Tibial nerve (tissue), 4 donors: ENCODE results near the gene PPP3CB. TPM values are rescaled to one million over a fixed set of nuclear protein-coding genes. Genes with fewer than 3 reads are reported as not detected.

Experiments
- DNase-seq, 2 donors: peaks; one replicate each; pipeline ENCODE4 v3.0.0-alpha.2; 2019; ENCODE audit warnings: low spot score in 2 of 2
- H3K27ac ChIP-seq, 4 donors: fragments of 200-600 bp; sonication (generic) in 3 of 4; one replicate each; pipeline ENCODE4 v1.5.1; 2017 to 2019; ENCODE audit warnings: mild to moderate bottlenecking in 1 of 4
- H3K27me3 ChIP-seq, 2 donors: fragments of 200-600 bp; sonication (generic) in 1 of 2; one replicate each; pipeline versions ENCODE4 v1.5.1 to v1.6.0; 2017 to 2019
- H3K36me3 ChIP-seq, 3 donors: fragments of 200-600 bp; sonication (generic); one replicate each; pipeline ENCODE4 v1.5.1; 2018 to 2019
- H3K4me1 ChIP-seq, 4 donors: fragments of 200-600 bp; sonication (generic) in 3 of 4; one replicate each; pipeline ENCODE4 v1.5.1; 2017 to 2019
- H3K4me3 ChIP-seq, 4 donors: fragments of 200-600 bp; sonication (generic) in 3 of 4; one replicate each; pipeline ENCODE4 v1.5.1; 2017 to 2019; ENCODE audit warnings: mild to moderate bottlenecking in 1 of 4, moderate library complexity in 1 of 4
- H3K9me3 ChIP-seq, 4 donors: fragments of 200-600 bp; sonication (generic) in 3 of 4; one replicate each; pipeline ENCODE4 v1.5.1; 2017 to 2019
- CTCF ChIP-seq, 5 experiments: fragments of 200-600 bp in 3 of 5; fragments of 450-650 bp in 2 of 5; sonication (generic) in 3 of 5; IDR thresholded peaks; one replicate each; pipeline ENCODE4 v1.5.1; 2016 to 2019; ENCODE audit warnings: antibody characterized with exemption in 5 of 5, mild to moderate bottlenecking in 3 of 5, moderate library complexity in 2 of 5
- EP300 ChIP-seq, 2 donors: sonication (generic); formaldehyde crosslinking; IDR thresholded peaks; one replicate each; pipeline ENCODE4 v1.6.1; 2017; ENCODE audit warnings: antibody characterized with exemption in 2 of 2, mild to moderate bottlenecking in 1 of 2
- POLR2A ChIP-seq, 2 donors: fragments of 450-650 bp; IDR thresholded peaks; one replicate each; pipeline ENCODE4 v1.6.1; 2017; ENCODE audit warnings: antibody characterized with exemption in 2 of 2, mild to moderate bottlenecking in 2 of 2, moderate library complexity in 2 of 2
- WGBS, 2 donors: methylation state at CpG; one replicate each; pipeline ENCODE4 v1.1.5; 2018; 5-methylcytosine and 5-hydroxymethylcytosine counted together
- total RNA-seq, 4 donors: library from RNA; depleted of rRNA; stranded (reverse); fragments of >200 nt; gene quantifications; one replicate each; pipeline ENCODE4 v1.1.0, GENCODE V29; 2016

PPP3CB gene
- total RNA-seq, 4 donors from 2014 or later = 47.1 to 75.6 (median 68.0) TPM

GRCh38 chr10:73413108-73413527 lies 82.7 kb downstream of the PPP3CB start:
- H3K4me1 ChIP-seq = peaks cover 0 to 42% (median 10%) of the 10 kb centered on the region in 4 donors
- no peaks in the 10 kb centered on the region for H3K9me3 ChIP-seq
- peak overlapping the region; percentile 62 to 98 (median 78) for H3K4me3 ChIP-seq
- TF ChIP-seq CTCF (IDR thresholded peaks at IDR 0.05) (no peak), EP300 (IDR thresholded peaks at IDR 0.05) (no peak), POLR2A (IDR thresholded peaks at IDR 0.05) (no peak)
- no peaks in the 10 kb centered on the region for H3K36me3 ChIP-seq
- no peaks in the 10 kb centered on the region for H3K27me3 ChIP-seq
- WGBS, 2 donors = 2 to 4% methylated on average over 9 of the region's 9 CpGs
- H3K27ac ChIP-seq = peak overlapping the region; percentile 68 to 97 (median 94)
- peak in 1 of 2 donors; percentile 15 for DNase-seq

- Histone ChIP-seq H3K27me3 (no peaks in the 10 kb centered on the region), H3K4me3 (no peak overlapping the region), H3K36me3 (peaks cover 0 to 11% (median 0%) of the 10 kb centered on the region in 3 donors), H3K27ac (no peak overlapping the region), H3K9me3 (no peaks in the 10 kb centered on the region), H3K4me1 (peaks cover 0 to 61% (median 10%) of the 10 kb centered on the region in 4 donors)
- TF ChIP-seq POLR2A (IDR thresholded peaks at IDR 0.05) (no peak), EP300 (IDR thresholded peaks at IDR 0.05) (no peak), CTCF (IDR thresholded peaks at IDR 0.05) (no peak)
- DNase-seq = no peak
- 97% methylated on average over 1 of the region's 1 CpG for WGBS, 2 donors
Measured at GRCh38 chr10:73410897-73411296, 84.9 kb downstream of the PPP3CB start.

- WGBS, 2 donors = 76 to 79% methylated on average over 4 of the region's 4 CpGs
Measured at GRCh38 chr10:73408978-73409521, 86.8 kb downstream of the PPP3CB start.

GRCh38 chr10:73408061-73408460 lies 87.8 kb downstream of the PPP3CB start:
- no peak for TF ChIP-seq EP300 (IDR thresholded peaks at IDR 0.05)
- TF ChIP-seq POLR2A (IDR thresholded peaks at IDR 0.05) = no peak
- TF ChIP-seq CTCF (IDR thresholded peaks at IDR 0.05) = no peak
- WGBS, 2 donors = 89 to 95% methylated on average over 5 of the region's 5 CpGs
- no peaks in the 10 kb centered on the region for H3K9me3 ChIP-seq
- H3K4me1 ChIP-seq = peaks cover 0 to 58% (median 10%) of the 10 kb centered on the region in 4 donors
- peaks cover 0 to 11% (median 0%) of the 10 kb centered on the region in 3 donors for H3K36me3 ChIP-seq
- H3K4me3 ChIP-seq = no peak overlapping the region
- H3K27me3 ChIP-seq = no peaks in the 10 kb centered on the region
- no peak overlapping the region for H3K27ac ChIP-seq
- no peak for DNase-seq

More at GRCh38 chr10:73408978-73409521, 86.8 kb downstream of the PPP3CB start:
- Histone ChIP-seq H3K4me1 (peaks cover 0 to 53% (median 10%) of the 10 kb centered on the region in 4 donors), H3K9me3 (no peaks in the 10 kb centered on the region), H3K36me3 (peaks cover 0 to 11% (median 0%) of the 10 kb centered on the region in 3 donors), H3K4me3 (no peak overlapping the region), H3K27me3 (no peaks in the 10 kb centered on the region), H3K27ac (no peak overlapping the region)
- TF ChIP-seq CTCF (IDR thresholded peaks at IDR 0.05) = no peak
- TF ChIP-seq POLR2A (IDR thresholded peaks at IDR 0.05) = no peak
- TF ChIP-seq EP300 (IDR thresholded peaks at IDR 0.05) = no peak
- no peak for DNase-seq

- TF ChIP-seq POLR2A (IDR thresholded peaks at IDR 0.05) (no peak), EP300 (IDR thresholded peaks at IDR 0.05) (no peak), CTCF (IDR thresholded peaks at IDR 0.05) (no peak)
- 81 to 91% methylated on average over 1 of the region's 1 CpG for WGBS, 2 donors
- Histone ChIP-seq H3K27ac (no peak overlapping the region), H3K27me3 (no peaks in the 10 kb centered on the region), H3K4me3 (no peak overlapping the region), H3K4me1 (peaks cover 0 to 58% (median 9%) of the 10 kb centered on the region in 4 donors), H3K36me3 (peaks cover 0 to 11% (median 0%) of the 10 kb centered on the region in 3 donors), H3K9me3 (no peaks in the 10 kb centered on the region)
- DNase-seq = no peak
Measured at GRCh38 chr10:73407495-73407894, 88.3 kb downstream of the PPP3CB start.
